Muscle layer of colon (tissue), 2 donors: ENCODE data around the gene ZBTB20.

Experiments used
- H3K27ac ChIP-seq: one replicate; pipeline ENCODE4 v1.7.0; 2013; ENCODE audit warnings: low read depth, mild to moderate bottlenecking, low read length, moderate library complexity
- H3K27me3 ChIP-seq, 2 donors: one replicate each; pipeline ENCODE4 v1.7.0; 2013; ENCODE audit warnings: low read length in 2 of 2, mild to moderate bottlenecking in 2 of 2; ENCODE audit not compliant: insufficient read depth in 2 of 2, control insufficient read depth in 1 of 2
- H3K36me3 ChIP-seq: one replicate; pipeline ENCODE4 v1.7.0; 2013; ENCODE audit warnings: mild to moderate bottlenecking, low read length; ENCODE audit not compliant: insufficient read depth
- H3K4me1 ChIP-seq: one replicate; pipeline ENCODE4 v1.7.0; 2013; ENCODE audit warnings: mild to moderate bottlenecking, low read length; ENCODE audit not compliant: insufficient read depth
- H3K4me3 ChIP-seq, 2 donors: one replicate each; pipeline ENCODE4 v1.7.0; 2013; ENCODE audit warnings: low read length in 2 of 2, low read depth in 1 of 2, mild to moderate bottlenecking in 1 of 2, moderate library complexity in 1 of 2
- H3K9ac ChIP-seq: one replicate; pipeline ENCODE4 v1.7.0; 2013; ENCODE audit warnings: low read length
- H3K9me3 ChIP-seq: one replicate; pipeline ENCODE4 v1.7.0; 2013; ENCODE audit warnings: mild to moderate bottlenecking, low read length
- donor health status: abdominal sarcoma.
- donor health status: Adenocarcinoma of cecum.

Gene ZBTB20

GRCh38 chr3:114519415-114519814 is 627.7 kb downstream of the ZBTB20 start:
- Histone ChIP-seq H3K9me3 (no peaks in the 10 kb centered on the region), H3K4me1 (peaks cover 12% of the 10 kb centered on the region), H3K27ac (no peak overlapping the region), H3K9ac (no peak overlapping the region), H3K36me3 (no peaks in the 10 kb centered on the region), H3K4me3 (no peak overlapping the region), H3K27me3 (no peaks in the 10 kb centered on the region)

- H3K4me1 ChIP-seq = peaks cover 12% of the 10 kb centered on the region
- H3K9ac ChIP-seq = no peak overlapping the region
- H3K4me3 ChIP-seq = no peak overlapping the region
- H3K9me3 ChIP-seq = no peaks in the 10 kb centered on the region
- H3K27me3 ChIP-seq = no peaks in the 10 kb centered on the region
- H3K27ac ChIP-seq = no peak overlapping the region
- no peaks in the 10 kb centered on the region for H3K36me3 ChIP-seq
These were observed 628.8 kb downstream of the ZBTB20 start for GRCh38 chr3:114518206-114518808.

GRCh38 chr3:114510201-114510600 is 636.9 kb downstream of the ZBTB20 start:
- H3K4me3 ChIP-seq = no peak overlapping the region
- no peak overlapping the region for H3K27ac ChIP-seq
- no peaks in the 10 kb centered on the region for H3K9me3 ChIP-seq
- no peaks in the 10 kb centered on the region for H3K27me3 ChIP-seq
- no peaks in the 10 kb centered on the region for H3K36me3 ChIP-seq
- H3K9ac ChIP-seq = no peak overlapping the region
- peaks cover 4% of the 10 kb centered on the region for H3K4me1 ChIP-seq

- Histone ChIP-seq H3K9me3 (no peaks in the 10 kb centered on the region), H3K27me3 (no peaks in the 10 kb centered on the region), H3K36me3 (no peaks in the 10 kb centered on the region), H3K9ac (no peak overlapping the region), H3K4me1 (peaks cover 4% of the 10 kb centered on the region), H3K4me3 (no peak overlapping the region), H3K27ac (no peak overlapping the region)
These were observed 637.3 kb downstream of the ZBTB20 start for GRCh38 chr3:114509756-114510155.

- Histone ChIP-seq H3K27ac (no peak overlapping the region), H3K4me3 (no peak overlapping the region), H3K9me3 (no peaks in the 10 kb centered on the region), H3K4me1 (peaks cover 4% of the 10 kb centered on the region), H3K36me3 (no peaks in the 10 kb centered on the region), H3K27me3 (no peaks in the 10 kb centered on the region), H3K9ac (no peak overlapping the region)
These were observed 638.1 kb downstream of the ZBTB20 start for GRCh38 chr3:114508976-114509375.

- Histone ChIP-seq H3K4me1 (peaks cover 4% of the 10 kb centered on the region), H3K4me3 (no peak overlapping the region), H3K36me3 (no peaks in the 10 kb centered on the region), H3K9me3 (no peaks in the 10 kb centered on the region), H3K27me3 (no peaks in the 10 kb centered on the region), H3K27ac (no peak overlapping the region), H3K9ac (no peak overlapping the region)
These were observed 638.9 kb downstream of the ZBTB20 start for GRCh38 chr3:114508208-114508607.

- Histone ChIP-seq H3K9me3 (no peaks in the 10 kb centered on the region), H3K4me1 (peaks cover 4% of the 10 kb centered on the region), H3K4me3 (no peak overlapping the region), H3K36me3 (no peaks in the 10 kb centered on the region), H3K27me3 (no peaks in the 10 kb centered on the region), H3K9ac (no peak overlapping the region), H3K27ac (no peak overlapping the region)
These were observed 640.3 kb downstream of the ZBTB20 start for GRCh38 chr3:114506591-114507300.

GRCh38 chr3:114504941-114505628 is 642.0 kb downstream of the ZBTB20 start:
- Histone ChIP-seq H3K4me1 (peaks cover 4% of the 10 kb centered on the region), H3K9me3 (no peaks in the 10 kb centered on the region), H3K27me3 (no peaks in the 10 kb centered on the region), H3K27ac (no peak overlapping the region), H3K4me3 (no peak overlapping the region), H3K36me3 (no peaks in the 10 kb centered on the region), H3K9ac (no peak overlapping the region)

GRCh38 chr3:114502204-114502603 is 644.9 kb downstream of the ZBTB20 start:
- no peak overlapping the region for H3K27ac ChIP-seq
- H3K9me3 ChIP-seq = no peaks in the 10 kb centered on the region
- no peak overlapping the region for H3K4me3 ChIP-seq
- H3K9ac ChIP-seq = no peak overlapping the region
- no peaks in the 10 kb centered on the region for H3K27me3 ChIP-seq
- no peaks in the 10 kb centered on the region for H3K4me1 ChIP-seq
- H3K36me3 ChIP-seq = no peaks in the 10 kb centered on the region

GRCh38 chr3:114499976-114500375 is 647.1 kb downstream of the ZBTB20 start:
- Histone ChIP-seq H3K9me3 (no peaks in the 10 kb centered on the region), H3K4me1 (no peaks in the 10 kb centered on the region), H3K36me3 (no peaks in the 10 kb centered on the region), H3K4me3 (no peak overlapping the region), H3K9ac (no peak overlapping the region), H3K27me3 (no peaks in the 10 kb centered on the region), H3K27ac (no peak overlapping the region)

- Histone ChIP-seq H3K27me3 (no peaks in the 10 kb centered on the region), H3K4me3 (no peak overlapping the region), H3K9ac (no peak overlapping the region), H3K9me3 (no peaks in the 10 kb centered on the region), H3K27ac (no peak overlapping the region), H3K4me1 (no peaks in the 10 kb centered on the region), H3K36me3 (no peaks in the 10 kb centered on the region)
These were observed 648.3 kb downstream of the ZBTB20 start for GRCh38 chr3:114498539-114499370.
